ENCODE data around the gene PCLO. TPM values are rescaled to one million over a fixed set of nuclear protein-coding genes. Genes with fewer than 3 reads are reported as not detected.

The PCLO gene, protein sequence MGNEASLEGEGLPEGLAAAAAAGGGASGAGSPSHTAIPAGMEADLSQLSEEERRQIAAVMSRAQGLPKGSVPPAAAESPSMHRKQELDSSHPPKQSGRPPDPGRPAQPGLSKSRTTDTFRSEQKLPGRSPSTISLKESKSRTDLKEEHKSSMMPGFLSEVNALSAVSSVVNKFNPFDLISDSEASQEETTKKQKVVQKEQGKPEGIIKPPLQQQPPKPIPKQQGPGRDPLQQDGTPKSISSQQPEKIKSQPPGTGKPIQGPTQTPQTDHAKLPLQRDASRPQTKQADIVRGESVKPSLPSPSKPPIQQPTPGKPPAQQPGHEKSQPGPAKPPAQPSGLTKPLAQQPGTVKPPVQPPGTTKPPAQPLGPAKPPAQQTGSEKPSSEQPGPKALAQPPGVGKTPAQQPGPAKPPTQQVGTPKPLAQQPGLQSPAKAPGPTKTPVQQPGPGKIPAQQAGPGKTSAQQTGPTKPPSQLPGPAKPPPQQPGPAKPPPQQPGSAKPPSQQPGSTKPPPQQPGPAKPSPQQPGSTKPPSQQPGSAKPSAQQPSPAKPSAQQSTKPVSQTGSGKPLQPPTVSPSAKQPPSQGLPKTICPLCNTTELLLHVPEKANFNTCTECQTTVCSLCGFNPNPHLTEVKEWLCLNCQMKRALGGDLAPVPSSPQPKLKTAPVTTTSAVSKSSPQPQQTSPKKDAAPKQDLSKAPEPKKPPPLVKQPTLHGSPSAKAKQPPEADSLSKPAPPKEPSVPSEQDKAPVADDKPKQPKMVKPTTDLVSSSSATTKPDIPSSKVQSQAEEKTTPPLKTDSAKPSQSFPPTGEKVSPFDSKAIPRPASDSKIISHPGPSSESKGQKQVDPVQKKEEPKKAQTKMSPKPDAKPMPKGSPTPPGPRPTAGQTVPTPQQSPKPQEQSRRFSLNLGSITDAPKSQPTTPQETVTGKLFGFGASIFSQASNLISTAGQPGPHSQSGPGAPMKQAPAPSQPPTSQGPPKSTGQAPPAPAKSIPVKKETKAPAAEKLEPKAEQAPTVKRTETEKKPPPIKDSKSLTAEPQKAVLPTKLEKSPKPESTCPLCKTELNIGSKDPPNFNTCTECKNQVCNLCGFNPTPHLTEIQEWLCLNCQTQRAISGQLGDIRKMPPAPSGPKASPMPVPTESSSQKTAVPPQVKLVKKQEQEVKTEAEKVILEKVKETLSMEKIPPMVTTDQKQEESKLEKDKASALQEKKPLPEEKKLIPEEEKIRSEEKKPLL (N-terminal part only)
- under 1 TPM in 1 of 2 experiments, not detected in 1; 0.02 TPM for total RNA-seq

DNA sequence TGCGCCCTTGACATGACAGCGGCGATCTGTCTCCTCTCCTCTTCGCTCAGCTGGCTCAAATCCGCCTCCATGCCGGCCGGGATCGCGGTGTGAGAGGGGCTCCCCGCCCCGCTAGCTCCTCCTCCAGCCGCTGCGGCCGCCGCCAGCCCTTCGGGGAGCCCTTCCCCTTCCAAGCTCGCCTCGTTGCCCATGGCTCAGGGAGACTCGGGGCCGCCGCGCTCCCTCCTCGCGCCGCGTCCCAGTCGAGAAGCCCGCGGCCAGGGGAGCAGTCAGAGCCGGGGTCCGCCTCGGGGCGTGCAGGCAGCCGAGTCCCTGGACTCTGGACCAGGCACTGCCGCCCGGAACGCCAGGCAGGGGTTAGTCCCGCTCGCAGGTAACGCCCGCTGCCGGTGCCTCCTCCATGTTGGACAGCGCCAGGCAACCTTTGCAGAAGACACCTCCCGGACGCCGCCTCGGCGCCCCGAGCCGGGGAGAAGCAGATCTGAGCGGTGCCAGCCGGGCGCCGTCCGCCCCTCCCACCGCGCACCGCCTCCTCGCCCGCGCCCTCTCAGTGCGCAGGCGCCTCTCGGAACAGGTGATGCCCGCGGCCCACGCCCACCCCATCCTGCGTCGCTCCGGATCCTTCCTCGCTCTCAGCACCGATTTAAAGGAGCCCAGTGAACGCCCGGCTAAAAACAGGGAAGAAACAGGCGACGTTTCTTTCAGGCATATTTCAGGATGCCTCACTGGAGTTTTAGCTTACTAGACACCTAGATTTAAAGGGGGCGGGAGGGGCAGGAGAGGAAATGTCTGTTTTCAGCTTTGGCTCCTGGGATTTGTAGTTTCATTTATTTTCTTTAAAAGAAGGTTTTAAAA is at the start of gene PCLO:
Gene PCLO, minus strand, starts transcription at position 483 of the 855 bp plus-strand sequence. Its CDS starts 292 bp downstream, at position 191.
- Mint-ChIP-seq H3K36me3 (no peaks in the 10 kb centered on the region), H3K4me3 (peak within 1 kb of the TSS; percentile 45), H3K27me3 (peaks cover 10% of the 10 kb centered on the region), H3K27ac (no peak within 1 kb of the TSS), H3K4me1 (ENCODE audit: low read depth) (peaks cover 4% of the 10 kb centered on the region), H3K9me3 (no peaks in the 10 kb centered on the region)
- intact Hi-C loops (cut with micrococcal nuclease) = no loop called here
- ChIA-PET CTCF (no interaction called here), POLR2A (no interaction called here)
- peak; percentile 73 for DNase-seq

DNA sequence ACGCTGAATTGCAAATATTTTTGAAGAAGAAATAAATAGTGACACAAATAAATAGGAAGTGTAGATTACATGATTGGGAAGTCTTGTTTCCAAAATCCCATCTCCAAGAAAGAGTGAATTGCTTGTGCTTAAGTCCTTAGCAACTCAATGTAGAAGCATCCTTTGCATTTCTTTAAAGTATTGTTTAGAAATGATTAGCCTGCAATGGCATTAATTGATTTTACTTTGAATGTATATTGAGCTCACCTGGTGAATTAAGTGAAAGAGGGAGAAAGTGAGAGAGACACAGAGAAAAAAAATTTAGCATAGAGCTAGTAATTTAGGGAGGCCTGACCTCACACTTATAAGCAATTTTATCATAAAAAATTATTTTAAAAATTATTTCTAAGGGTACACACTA is 49.0 kb upstream of the PCLO start:
- H3K9me3 Mint-ChIP-seq = peaks cover 8% of the 10 kb centered on the region
- POLR2A ChIA-PET = no interaction called here
- H3K27me3 Mint-ChIP-seq = no peaks in the 10 kb centered on the region
- H3K27ac Mint-ChIP-seq = no peak overlapping the region
- DNase-seq = no peak
- no peaks in the 10 kb centered on the region for H3K4me1 Mint-ChIP-seq (ENCODE audit: low read depth)
- no peaks in the 10 kb centered on the region for H3K36me3 Mint-ChIP-seq
- no peak overlapping the region for H3K4me3 Mint-ChIP-seq
- intact Hi-C loops (cut with micrococcal nuclease) = no loop called here
- CTCF ChIA-PET = no interaction called here

DNA sequence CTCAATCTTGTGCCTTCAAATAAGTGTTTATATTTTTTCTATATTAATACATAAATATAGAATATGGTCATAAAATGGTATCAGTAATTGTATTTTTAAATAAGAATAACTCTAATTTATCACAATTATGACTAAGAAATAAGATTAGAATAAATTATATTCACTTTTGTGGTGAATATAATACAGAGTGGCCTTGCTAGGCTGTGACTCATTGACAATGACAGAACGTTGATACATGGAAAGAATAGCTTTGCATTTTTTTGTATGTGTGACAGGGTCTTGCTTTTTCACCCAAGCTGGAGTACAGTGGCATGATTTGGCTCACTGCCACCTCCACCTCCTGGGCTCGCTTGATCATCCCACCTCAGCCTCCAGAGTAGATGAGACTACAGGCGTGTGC is 47.8 kb upstream of the PCLO start:
- H3K27ac Mint-ChIP-seq = no peak overlapping the region
- H3K36me3 Mint-ChIP-seq = no peaks in the 10 kb centered on the region
- ChIA-PET POLR2A (no interaction called here), CTCF (no interaction called here)
- peaks cover 8% of the 10 kb centered on the region for H3K9me3 Mint-ChIP-seq
- no peaks in the 10 kb centered on the region for H3K27me3 Mint-ChIP-seq
- H3K4me1 Mint-ChIP-seq (ENCODE audit: low read depth) = no peaks in the 10 kb centered on the region
- intact Hi-C loops (cut with micrococcal nuclease) = no loop called here
- no peak overlapping the region for H3K4me3 Mint-ChIP-seq
- no peak for DNase-seq

DNA sequence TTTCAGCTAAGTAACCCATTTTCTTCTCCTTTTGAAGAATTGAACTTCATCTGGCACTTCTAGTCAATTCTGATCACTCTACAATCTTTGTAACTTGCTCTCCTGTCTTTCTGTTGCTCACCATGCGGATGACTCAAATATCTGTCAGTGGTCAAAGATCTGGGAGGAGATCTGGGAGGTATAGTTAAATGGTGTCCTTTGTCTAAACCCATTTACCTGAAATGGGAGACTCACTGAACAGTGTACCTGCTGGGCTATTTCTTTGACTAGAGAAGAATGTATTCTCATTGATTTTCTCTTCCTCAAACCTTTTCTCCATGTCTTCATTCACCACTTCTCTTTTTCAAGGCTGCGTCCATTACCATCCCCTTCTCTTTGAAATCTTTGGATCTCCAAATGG is 42.0 kb upstream of the PCLO start:
- no peak overlapping the region for H3K27ac Mint-ChIP-seq
- DNase-seq = no peak
- no peaks in the 10 kb centered on the region for H3K36me3 Mint-ChIP-seq
- no peaks in the 10 kb centered on the region for H3K27me3 Mint-ChIP-seq
- CTCF ChIA-PET = no interaction called here
- peaks cover 12% of the 10 kb centered on the region for H3K9me3 Mint-ChIP-seq
- no peaks in the 10 kb centered on the region for H3K4me1 Mint-ChIP-seq (ENCODE audit: low read depth)
- H3K4me3 Mint-ChIP-seq = no peak overlapping the region
- intact Hi-C loops (cut with micrococcal nuclease) = no loop called here
- POLR2A ChIA-PET = no interaction called here

DNA sequence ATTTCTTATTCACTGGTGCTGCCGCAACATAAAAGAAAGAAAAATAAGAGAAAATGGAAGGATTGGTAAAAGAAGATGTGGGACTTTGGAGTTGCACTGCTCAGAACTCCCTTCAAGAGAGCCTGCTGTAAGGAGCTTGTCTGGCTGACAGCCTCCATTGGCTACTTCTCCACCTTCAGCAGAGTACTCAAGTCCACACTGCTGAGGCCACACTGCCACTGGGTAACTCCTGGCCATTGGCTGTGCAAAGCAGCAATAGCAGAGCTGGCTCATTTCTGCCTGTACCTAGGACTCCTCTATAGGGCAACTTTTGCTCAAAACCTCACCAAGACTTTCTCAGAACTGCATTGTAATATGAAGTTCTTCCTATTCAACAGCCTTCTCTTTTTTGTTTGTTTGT is 38.7 kb upstream of the PCLO start:
- no peak overlapping the region for H3K4me3 Mint-ChIP-seq
- H3K9me3 Mint-ChIP-seq = peaks cover 8% of the 10 kb centered on the region
- CTCF ChIA-PET = no interaction called here
- H3K36me3 Mint-ChIP-seq = no peaks in the 10 kb centered on the region
- no peaks in the 10 kb centered on the region for H3K4me1 Mint-ChIP-seq (ENCODE audit: low read depth)
- no peaks in the 10 kb centered on the region for H3K27me3 Mint-ChIP-seq
- intact Hi-C loops (cut with micrococcal nuclease) = no loop called here
- POLR2A ChIA-PET = no interaction called here
- no peak for DNase-seq
- H3K27ac Mint-ChIP-seq = no peak overlapping the region

DNA sequence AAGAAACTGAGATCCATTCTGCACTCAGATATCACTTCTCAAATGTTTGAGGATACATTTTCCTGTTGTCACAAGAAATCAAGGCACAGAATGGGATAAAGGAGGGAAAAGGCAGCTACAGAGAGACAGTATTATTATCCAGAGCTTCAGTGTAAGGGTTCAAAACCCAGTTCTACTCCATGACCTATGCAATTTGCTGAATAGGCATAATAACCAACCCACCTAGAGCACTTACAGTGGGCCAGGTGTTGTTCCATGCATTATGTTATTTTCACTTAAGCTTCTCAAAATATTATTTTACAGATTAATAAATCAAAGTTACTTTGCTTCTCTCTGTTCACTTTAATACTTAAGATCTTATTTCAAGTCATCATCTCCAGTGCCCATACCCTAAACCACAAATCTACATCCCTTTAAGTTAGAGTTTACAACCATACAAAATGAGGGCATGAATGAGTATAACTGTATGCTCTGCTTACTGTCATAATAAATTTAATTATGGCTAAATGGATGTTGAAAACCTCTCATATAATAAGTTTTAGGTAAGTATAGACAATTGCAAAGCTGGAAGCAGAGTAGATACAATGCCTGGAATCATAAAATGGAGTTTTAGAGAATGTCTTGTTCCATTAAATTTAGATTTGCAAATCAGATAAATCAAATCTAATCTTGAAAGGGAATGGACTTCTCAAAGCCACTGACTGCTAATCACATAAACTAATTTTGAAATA is 28.1 kb upstream of the PCLO start:
- H3K27me3 Mint-ChIP-seq = no peaks in the 10 kb centered on the region
- no peak overlapping the region for H3K4me3 Mint-ChIP-seq
- no peak for DNase-seq
- CTCF ChIA-PET = no interaction called here
- no peaks in the 10 kb centered on the region for H3K4me1 Mint-ChIP-seq (ENCODE audit: low read depth)
- POLR2A ChIA-PET = no interaction called here
- H3K9me3 Mint-ChIP-seq = peaks cover 2% of the 10 kb centered on the region
- H3K36me3 Mint-ChIP-seq = no peaks in the 10 kb centered on the region
- intact Hi-C loops (cut with micrococcal nuclease) = no loop called here
- H3K27ac Mint-ChIP-seq = no peak overlapping the region

DNA sequence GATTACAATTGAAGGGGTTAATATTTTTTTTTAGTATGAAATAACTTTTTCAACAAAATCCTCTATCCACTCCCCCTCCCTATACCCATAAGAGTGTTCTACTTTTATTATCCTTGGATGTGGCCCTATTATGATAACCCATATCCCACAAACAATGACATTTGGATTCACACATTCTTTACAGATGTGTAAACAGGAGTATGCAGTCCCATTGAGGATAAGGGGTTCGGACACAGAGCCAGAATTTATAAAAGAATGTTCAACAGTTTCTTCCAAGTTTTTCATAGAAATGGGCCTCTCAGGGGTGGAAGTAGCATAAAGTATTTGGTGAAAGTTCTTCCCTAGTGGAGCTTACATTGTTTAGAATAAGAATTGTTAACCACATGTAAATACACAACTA is 16.1 kb upstream of the PCLO start:
- no peak overlapping the region for H3K27ac Mint-ChIP-seq
- ChIA-PET POLR2A (no interaction called here), CTCF (no interaction called here)
- H3K4me3 Mint-ChIP-seq = no peak overlapping the region
- no peaks in the 10 kb centered on the region for H3K36me3 Mint-ChIP-seq
- intact Hi-C loops (cut with micrococcal nuclease) = no loop called here
- no peaks in the 10 kb centered on the region for H3K4me1 Mint-ChIP-seq (ENCODE audit: low read depth)
- H3K27me3 Mint-ChIP-seq = no peaks in the 10 kb centered on the region
- peaks cover 23% of the 10 kb centered on the region for H3K9me3 Mint-ChIP-seq
- DNase-seq = no peak

DNA sequence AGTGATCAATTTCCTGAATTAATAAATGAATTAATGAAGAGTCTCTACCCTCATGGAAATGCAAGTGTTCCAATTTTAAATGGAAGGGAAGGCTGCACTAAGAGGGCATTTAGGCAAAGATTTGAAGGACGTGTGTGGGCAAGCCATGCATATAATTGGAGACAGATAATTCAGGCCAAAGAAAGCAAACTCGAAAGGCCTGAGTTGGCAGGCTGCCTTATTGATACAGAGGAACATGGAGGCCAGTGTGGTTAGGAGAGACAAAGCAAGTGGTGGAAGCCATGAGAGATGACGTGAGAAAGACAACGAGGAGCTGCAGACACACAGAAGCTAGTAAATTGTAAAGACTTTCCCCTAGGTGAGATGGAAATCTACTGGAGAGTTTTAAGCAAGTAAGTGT is 15.4 kb upstream of the PCLO start:
- peaks cover 19% of the 10 kb centered on the region for H3K9me3 Mint-ChIP-seq
- intact Hi-C loops (cut with micrococcal nuclease) = no loop called here
- H3K4me1 Mint-ChIP-seq (ENCODE audit: low read depth) = no peaks in the 10 kb centered on the region
- ChIA-PET POLR2A (no interaction called here), CTCF (no interaction called here)
- no peak overlapping the region for H3K27ac Mint-ChIP-seq
- H3K36me3 Mint-ChIP-seq = no peaks in the 10 kb centered on the region
- H3K27me3 Mint-ChIP-seq = no peaks in the 10 kb centered on the region
- H3K4me3 Mint-ChIP-seq = no peak overlapping the region
- no peak for DNase-seq

DNA sequence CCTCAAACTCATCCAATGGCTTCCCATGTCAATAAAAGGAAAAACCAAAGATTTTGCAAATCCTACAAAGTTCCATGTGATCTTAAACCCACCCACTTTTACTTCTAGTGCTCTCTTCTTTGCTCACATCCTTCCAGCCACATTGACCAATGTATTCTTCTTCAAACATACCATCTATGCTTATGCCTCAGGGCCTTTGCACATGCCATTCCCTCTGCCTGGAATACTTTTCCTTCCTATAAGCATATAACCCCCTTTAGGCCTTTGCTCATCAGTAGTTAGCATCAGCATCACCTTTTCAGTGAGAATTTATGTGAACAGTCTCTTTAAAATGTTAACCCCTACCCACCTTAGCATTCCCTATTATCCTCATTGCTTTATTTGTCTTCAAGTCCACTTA is 11.0 kb upstream of the PCLO start:
- Mint-ChIP-seq H3K4me1 (ENCODE audit: low read depth) (no peaks in the 10 kb centered on the region), H3K9me3 (peaks cover 6% of the 10 kb centered on the region), H3K27ac (no peak overlapping the region), H3K4me3 (no peak overlapping the region), H3K27me3 (no peaks in the 10 kb centered on the region), H3K36me3 (no peaks in the 10 kb centered on the region)
- no peak for DNase-seq
- intact Hi-C loops (cut with micrococcal nuclease) = no loop called here
- CTCF ChIA-PET = no interaction called here
- POLR2A ChIA-PET = no interaction called here

DNA sequence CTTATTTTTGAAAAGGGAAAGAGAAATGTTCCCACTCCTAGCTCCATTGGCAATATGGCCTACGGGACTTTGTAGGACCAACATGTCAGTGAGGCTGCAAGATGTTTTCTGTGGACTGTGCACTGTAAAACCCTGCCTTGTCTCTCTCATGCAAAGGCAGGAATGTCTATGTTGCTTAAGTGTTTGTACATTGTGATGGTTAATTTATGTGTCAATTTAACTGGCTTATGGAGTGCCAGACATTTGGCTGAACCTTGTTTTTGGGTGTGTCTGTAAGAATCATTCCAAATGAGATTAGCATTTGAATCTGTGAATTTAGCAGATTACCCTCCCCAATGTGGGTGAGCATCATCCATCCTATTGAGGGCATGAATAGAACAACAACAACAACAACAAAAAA is 4.1 kb upstream of the PCLO start:
- Mint-ChIP-seq H3K27ac (no peak overlapping the region), H3K4me3 (no peak overlapping the region), H3K9me3 (peaks cover 2% of the 10 kb centered on the region), H3K27me3 (peaks cover 6% of the 10 kb centered on the region), H3K36me3 (no peaks in the 10 kb centered on the region), H3K4me1 (ENCODE audit: low read depth) (peaks cover 3% of the 10 kb centered on the region)
- intact Hi-C loops (cut with micrococcal nuclease) = no loop called here
- CTCF ChIA-PET = no interaction called here
- DNase-seq = no peak
- POLR2A ChIA-PET = no interaction called here

DNA sequence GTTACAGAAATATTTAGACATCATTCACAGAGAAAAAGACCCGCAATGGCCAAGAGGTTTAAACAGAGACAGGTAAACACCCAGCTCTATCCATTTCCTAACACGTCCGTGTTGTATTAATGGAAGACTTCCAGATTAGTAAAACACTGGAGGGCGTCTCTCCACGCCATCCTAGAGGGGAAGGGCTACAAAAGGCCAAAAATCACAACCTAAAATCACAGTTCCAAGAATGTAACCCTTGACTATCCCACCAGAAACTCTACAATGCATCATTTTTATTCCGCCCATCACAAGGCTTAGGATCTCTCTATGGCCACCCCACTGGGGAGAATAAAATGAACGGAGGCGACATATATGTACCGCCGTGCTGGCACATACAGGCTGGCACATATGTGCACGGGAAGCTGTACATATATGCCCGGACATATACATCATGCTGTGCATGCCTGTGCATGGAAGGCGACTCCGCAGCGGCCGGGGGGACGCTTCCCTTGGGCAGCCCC is 734 bp downstream of the PCLO start:
- intact Hi-C loops (cut with micrococcal nuclease) = no loop called here
- peaks cover 4% of the 10 kb centered on the region for H3K4me1 Mint-ChIP-seq (ENCODE audit: low read depth)
- no peak overlapping the region for H3K27ac Mint-ChIP-seq
- H3K36me3 Mint-ChIP-seq = no peaks in the 10 kb centered on the region
- H3K4me3 Mint-ChIP-seq = peak overlapping the region; percentile 45
- no peak for DNase-seq
- no peaks in the 10 kb centered on the region for H3K9me3 Mint-ChIP-seq
- H3K27me3 Mint-ChIP-seq = peaks cover 10% of the 10 kb centered on the region
- POLR2A ChIA-PET = no interaction called here
- CTCF ChIA-PET = no interaction called here
